Measurements from ENCODE around the gene GNAO1. TPM values are rescaled to one million over a fixed set of nuclear protein-coding genes. Genes with fewer than 3 reads are reported as not detected.

Gene GNAO1
- total RNA-seq, 1 experiment from 2014 or later: not detected

- H3K4me1 ChIP-seq (ENCODE audit: insufficient read depth, low read length): peaks cover 12% of the 10 kb centered on the region; the same call in 1 of the 2 replicates
- no peaks in the 10 kb centered on the region for H3K9me3 ChIP-seq (ENCODE audit: low read length)
- H3K4me2 ChIP-seq (ENCODE audit: low read length): no peak overlapping the region
- H3K4me3 ChIP-seq (ENCODE audit: low read length): no peak overlapping the region
- BruUV-seq (replicated peaks): no TSS peak
- no peak overlapping the region for H3K9ac ChIP-seq (ENCODE audit: low read length)
- CTCF ChIA-PET: no interaction called here
- H3K27ac ChIP-seq (ENCODE audit: low read length): no peak overlapping the region
- H3K79me2 ChIP-seq (ENCODE audit: low read length): no peaks in the 10 kb centered on the region
- H3K9me2 ChIP-seq (replicated peaks; ENCODE audit: low read length): no peaks in the 10 kb centered on the region
- H4K20me1 ChIP-seq (ENCODE audit: low read length): no peaks in the 10 kb centered on the region
- POLR2A ChIA-PET (ENCODE audit: unreplicated experiment): no interaction called here
- no peaks in the 10 kb centered on the region for H3F3A ChIP-seq (ENCODE audit: low read length, unreplicated experiment)
- intact Hi-C loops (cut with micrococcal nuclease): no loop called here
- H3K27me3 ChIP-seq (ENCODE audit: low read length): no peaks in the 10 kb centered on the region
- no peak for DNase-seq
- no peak overlapping the region for H2AFZ ChIP-seq (ENCODE audit: low read length)
- no peak for ATAC-seq
- H3K36me3 ChIP-seq (ENCODE audit: low read depth, low read length): no peaks in the 10 kb centered on the region
- TF ChIP-seq EZH2 (IDR thresholded peaks at IDR 0.05; ENCODE audit: low read length, unreplicated experiment) (no peak), EZH2phosphoT487 (IDR thresholded peaks at IDR 0.05; ENCODE audit: borderline replicate concordance, low read length) (no peak)
- TF ChIP-seq, protein P1, sequence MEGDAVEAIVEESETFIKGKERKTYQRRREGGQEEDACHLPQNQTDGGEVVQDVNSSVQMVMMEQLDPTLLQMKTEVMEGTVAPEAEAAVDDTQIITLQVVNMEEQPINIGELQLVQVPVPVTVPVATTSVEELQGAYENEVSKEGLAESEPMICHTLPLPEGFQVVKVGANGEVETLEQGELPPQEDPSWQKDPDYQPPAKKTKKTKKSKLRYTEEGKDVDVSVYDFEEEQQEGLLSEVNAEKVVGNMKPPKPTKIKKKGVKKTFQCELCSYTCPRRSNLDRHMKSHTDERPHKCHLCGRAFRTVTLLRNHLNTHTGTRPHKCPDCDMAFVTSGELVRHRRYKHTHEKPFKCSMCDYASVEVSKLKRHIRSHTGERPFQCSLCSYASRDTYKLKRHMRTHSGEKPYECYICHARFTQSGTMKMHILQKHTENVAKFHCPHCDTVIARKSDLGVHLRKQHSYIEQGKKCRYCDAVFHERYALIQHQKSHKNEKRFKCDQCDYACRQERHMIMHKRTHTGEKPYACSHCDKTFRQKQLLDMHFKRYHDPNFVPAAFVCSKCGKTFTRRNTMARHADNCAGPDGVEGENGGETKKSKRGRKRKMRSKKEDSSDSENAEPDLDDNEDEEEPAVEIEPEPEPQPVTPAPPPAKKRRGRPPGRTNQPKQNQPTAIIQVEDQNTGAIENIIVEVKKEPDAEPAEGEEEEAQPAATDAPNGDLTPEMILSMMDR (conservative IDR thresholded peaks at IDR 0.05; ENCODE audit: low read depth, low read length): no peak
Measured at GRCh38 chr16:56341656-56342399, 150.5 kb downstream of the GNAO1 start.

DNA sequence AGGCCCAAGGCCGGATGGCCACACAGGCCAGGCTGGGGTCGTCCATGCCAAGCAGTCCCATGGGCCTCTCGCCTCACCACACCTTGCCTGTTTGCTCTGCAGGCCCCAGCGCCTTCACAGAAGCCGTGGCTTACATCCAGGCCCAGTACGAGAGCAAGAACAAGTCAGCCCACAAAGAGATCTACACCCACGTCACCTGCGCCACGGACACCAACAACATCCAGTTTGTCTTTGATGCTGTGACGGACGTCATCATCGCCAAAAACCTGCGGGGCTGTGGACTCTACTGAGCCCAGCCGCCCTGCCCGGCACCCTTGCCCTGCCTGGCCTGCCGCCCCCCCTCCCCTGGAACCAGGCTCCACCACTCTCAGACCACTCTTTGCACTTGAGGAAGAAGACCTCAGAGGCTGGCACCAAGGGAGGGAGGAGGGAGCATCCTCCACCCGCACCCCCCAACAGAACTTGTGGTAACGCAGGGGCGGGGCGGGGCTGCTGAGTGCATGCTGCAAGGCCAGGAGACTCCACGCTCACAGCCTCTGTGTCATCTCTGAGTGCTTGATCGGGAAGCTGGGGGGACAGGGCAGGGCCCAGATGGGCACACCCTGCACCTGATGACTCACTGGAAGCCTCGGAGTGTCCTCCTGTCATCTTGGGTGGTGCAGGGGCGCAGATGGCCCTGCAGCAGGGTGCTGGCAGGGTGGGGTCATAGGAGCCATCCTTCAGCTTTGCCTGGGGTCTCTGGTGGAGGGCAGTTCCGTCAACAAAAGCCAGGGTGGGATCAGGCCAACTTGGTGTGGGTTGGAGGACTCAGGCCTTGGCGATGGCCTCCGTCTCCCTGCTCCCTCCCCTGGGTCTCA lies 152.6 kb downstream of the GNAO1 start:
- no peak for TF ChIP-seq EZH2phosphoT487 (IDR thresholded peaks at IDR 0.05; ENCODE audit: borderline replicate concordance, low read length)
- TF ChIP-seq, protein P1 (conservative IDR thresholded peaks at IDR 0.05; ENCODE audit: low read depth, low read length): no peak
- TF ChIP-seq EZH2 (IDR thresholded peaks at IDR 0.05; ENCODE audit: low read length, unreplicated experiment): no peak
- POLR2A ChIA-PET (ENCODE audit: unreplicated experiment): no interaction called here
- BruUV-seq (replicated peaks): no TSS peak
- CTCF ChIA-PET: no interaction called here
- H3K36me3 ChIP-seq (ENCODE audit: low read depth, low read length): no peaks in the 10 kb centered on the region
- H3K4me2 ChIP-seq (ENCODE audit: low read length): no peak overlapping the region
- no peak overlapping the region for H3K4me3 ChIP-seq (ENCODE audit: low read length)
- H3F3A ChIP-seq (ENCODE audit: low read length, unreplicated experiment): no peaks in the 10 kb centered on the region
- H3K9ac ChIP-seq (ENCODE audit: low read length): no peak overlapping the region
- no peak overlapping the region for H3K27ac ChIP-seq (ENCODE audit: low read length)
- H3K27me3 ChIP-seq (ENCODE audit: low read length): no peaks in the 10 kb centered on the region
- H2AFZ ChIP-seq (ENCODE audit: low read length): no peak overlapping the region
- no peaks in the 10 kb centered on the region for H3K9me2 ChIP-seq (replicated peaks; ENCODE audit: low read length)
- no peaks in the 10 kb centered on the region for H3K9me3 ChIP-seq (ENCODE audit: low read length)
- peak; percentile 79 for ATAC-seq
- intact Hi-C loops (cut with micrococcal nuclease): no loop called here
- H3K4me1 ChIP-seq (ENCODE audit: insufficient read depth, low read length): peaks cover 12% of the 10 kb centered on the region; the same call in 1 of the 2 replicates
- H3K79me2 ChIP-seq (ENCODE audit: low read length): no peaks in the 10 kb centered on the region
- peak; percentile 49 for DNase-seq
- H4K20me1 ChIP-seq (ENCODE audit: low read length): no peaks in the 10 kb centered on the region

All from PC-3 (cell line).